ENCODE measurements around the gene PEX5L.

- TF ChIP-seq SUZ12 (IDR thresholded peaks at IDR 0.05; ENCODE audit: unreplicated experiment) (no peak), ZBTB33 (IDR thresholded peaks at IDR 0.05) (no peak), PKNOX1 (IDR thresholded peaks at IDR 0.05) (no peak), CTCF (IDR thresholded peaks at IDR 0.05 in 2 of 3, conservative IDR thresholded peaks at IDR 0.05 in 1 of 3; ENCODE audit: control insufficient read depth in 2 of 3, extremely low read depth in 1 of 3, insufficient read depth in 1 of 3, low read depth in 3 of 3, low read length in 3 of 3) (no peak)
Measured at GRCh38 chr3:179884136-179884535, 152.6 kb downstream of the PEX5L start.
